Duodenal mucosa (tissue), 2 donors: Measurements from ENCODE around the gene ASXL3.

Source experiments
- H3K27ac ChIP-seq: one replicate; pipeline ENCODE4 v1.7.0; 2013; ENCODE audit warnings: low read depth, low read length
- H3K27me3 ChIP-seq, 2 donors: one replicate each; pipeline ENCODE4 v1.7.0; 2013; ENCODE audit warnings: low read length in 2 of 2, control low read depth in 1 of 2; ENCODE audit not compliant: insufficient read depth in 2 of 2, control insufficient read depth in 1 of 2
- H3K36me3 ChIP-seq, 2 donors: one replicate each; pipeline ENCODE4 v1.7.0; 2013; ENCODE audit warnings: low read length in 2 of 2, control low read depth in 1 of 2; ENCODE audit not compliant: insufficient read depth in 2 of 2, control insufficient read depth in 1 of 2
- H3K4me1 ChIP-seq, 2 donors: one replicate each; pipeline ENCODE4 v1.7.0; 2013; ENCODE audit warnings: low read length in 2 of 2, control low read depth in 1 of 2; ENCODE audit not compliant: insufficient read depth in 2 of 2, control insufficient read depth in 1 of 2
- H3K4me3 ChIP-seq, 2 donors: one replicate each; pipeline ENCODE4 v1.7.0; 2013; ENCODE audit warnings: low read length in 2 of 2, low read depth in 1 of 2
- H3K9ac ChIP-seq, 2 donors: one replicate each; pipeline ENCODE4 v1.7.0; 2013; ENCODE audit warnings: low read length in 2 of 2, low read depth in 1 of 2
- H3K9me3 ChIP-seq, 2 donors: one replicate each; pipeline ENCODE4 v1.7.0; 2013; ENCODE audit warnings: low read length in 2 of 2, control low read depth in 1 of 2; ENCODE audit not compliant: control insufficient read depth in 1 of 2

Gene ASXL3

GRCh38 chr18:33653231-33653630 lies 75.2 kb downstream of the ASXL3 start:
- Histone ChIP-seq H3K9me3 (no peaks in the 10 kb centered on the region), H3K9ac (no peak overlapping the region), H3K27ac (no peak overlapping the region), H3K27me3 (no peaks in the 10 kb centered on the region), H3K4me3 (no peak overlapping the region), H3K36me3 (no peaks in the 10 kb centered on the region), H3K4me1 (no peaks in the 10 kb centered on the region)

GRCh38 chr18:33656889-33657448 lies 79.0 kb downstream of the ASXL3 start:
- Histone ChIP-seq H3K27me3 (no peaks in the 10 kb centered on the region), H3K27ac (no peak overlapping the region), H3K4me1 (no peaks in the 10 kb centered on the region), H3K9ac (no peak overlapping the region), H3K4me3 (no peak overlapping the region), H3K9me3 (no peaks in the 10 kb centered on the region), H3K36me3 (no peaks in the 10 kb centered on the region)

DNA sequence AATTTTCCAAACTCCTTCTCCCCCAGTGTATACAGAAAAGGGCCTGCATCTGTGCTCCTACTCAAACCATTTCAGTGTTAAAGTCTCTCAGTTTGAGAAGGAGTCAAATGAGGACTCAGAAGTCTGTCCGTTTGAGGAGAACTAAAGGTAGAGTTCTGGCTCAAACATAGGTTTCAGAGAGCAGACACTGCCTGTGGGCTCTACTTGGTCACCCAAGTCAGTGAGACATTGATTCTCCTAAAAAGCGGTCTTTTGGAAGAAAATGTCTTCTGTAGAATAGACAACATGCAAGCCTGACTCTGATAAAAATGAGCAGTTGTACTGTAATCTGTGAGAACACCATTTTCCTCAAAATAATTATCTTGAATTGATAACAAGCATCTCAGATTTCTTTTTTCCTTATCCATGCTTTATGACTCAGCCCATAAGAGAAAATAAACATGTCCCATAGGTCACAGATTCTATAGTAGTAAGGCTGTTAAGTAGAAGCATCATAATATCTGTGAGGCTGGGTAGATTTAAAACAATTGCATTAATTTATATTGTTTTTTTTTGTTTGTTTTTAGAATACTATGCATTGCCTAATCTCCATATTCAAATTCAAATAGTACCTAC lies 82.8 kb downstream of the ASXL3 start:
- H3K27me3 ChIP-seq: no peaks in the 10 kb centered on the region
- H3K9ac ChIP-seq: no peak overlapping the region
- no peaks in the 10 kb centered on the region for H3K9me3 ChIP-seq

GRCh38 chr18:33664241-33664874 lies 86.3 kb downstream of the ASXL3 start:
- no peaks in the 10 kb centered on the region for H3K4me1 ChIP-seq
- no peaks in the 10 kb centered on the region for H3K9me3 ChIP-seq
- H3K27ac ChIP-seq: no peak overlapping the region
- no peak overlapping the region for H3K9ac ChIP-seq
- no peaks in the 10 kb centered on the region for H3K36me3 ChIP-seq
- no peak overlapping the region for H3K4me3 ChIP-seq
- no peaks in the 10 kb centered on the region for H3K27me3 ChIP-seq

More for the DNA sequence above, 82.8 kb downstream of the ASXL3 start:
- H3K27ac ChIP-seq: no peak overlapping the region
- no peaks in the 10 kb centered on the region for H3K4me1 ChIP-seq
- H3K36me3 ChIP-seq: no peaks in the 10 kb centered on the region
- H3K4me3 ChIP-seq: no peak overlapping the region

- Histone ChIP-seq H3K9me3 (no peaks in the 10 kb centered on the region), H3K4me3 (no peak overlapping the region), H3K9ac (no peak overlapping the region), H3K36me3 (no peaks in the 10 kb centered on the region), H3K27me3 (no peaks in the 10 kb centered on the region), H3K27ac (no peak overlapping the region), H3K4me1 (no peaks in the 10 kb centered on the region)
These were observed 87.2 kb downstream of the ASXL3 start for GRCh38 chr18:33665187-33665586.

DNA sequence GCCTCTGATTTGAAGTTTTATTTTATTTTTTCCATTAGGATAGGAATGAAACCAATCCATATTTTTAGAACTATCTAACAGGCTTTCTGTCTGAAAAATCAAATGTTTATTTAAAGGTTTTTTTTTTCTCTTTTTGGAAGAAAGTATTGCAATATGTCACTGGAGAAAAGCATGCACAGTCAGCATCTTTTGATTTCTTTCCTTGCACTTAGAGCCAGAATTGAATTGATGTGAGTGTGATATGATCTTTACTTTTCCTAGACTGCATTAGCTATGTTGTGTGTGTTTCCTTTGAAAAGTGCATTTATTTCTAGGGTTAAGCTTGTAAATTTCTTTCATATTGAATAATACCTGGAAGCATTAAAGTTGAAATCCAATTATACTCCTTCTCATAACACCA lies 87.6 kb downstream of the ASXL3 start:
- no peaks in the 10 kb centered on the region for H3K27me3 ChIP-seq
- no peaks in the 10 kb centered on the region for H3K9me3 ChIP-seq
- H3K4me1 ChIP-seq: no peaks in the 10 kb centered on the region
- H3K36me3 ChIP-seq: no peaks in the 10 kb centered on the region
- H3K27ac ChIP-seq: no peak overlapping the region
- no peak overlapping the region for H3K9ac ChIP-seq
- no peak overlapping the region for H3K4me3 ChIP-seq

DNA sequence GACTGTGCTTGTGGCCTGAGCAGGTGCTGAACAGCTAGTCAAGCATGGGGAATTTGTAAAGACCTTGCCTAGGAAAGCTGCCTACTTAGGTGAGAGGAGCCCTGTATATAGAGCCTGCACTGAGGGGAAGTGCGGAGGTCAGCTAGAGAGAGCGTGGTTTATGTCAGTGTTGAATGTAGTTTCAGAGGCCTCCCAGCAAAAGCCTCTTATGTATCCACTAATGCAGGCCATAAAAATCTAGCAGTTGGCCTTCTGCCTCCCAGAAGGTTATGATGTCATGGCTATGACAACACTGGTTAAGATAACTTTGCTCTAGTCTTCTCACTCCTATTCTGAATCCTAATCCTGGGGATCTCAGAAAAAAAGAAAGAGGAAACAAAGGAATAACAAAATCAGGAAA lies 88.9 kb downstream of the ASXL3 start:
- Histone ChIP-seq H3K27me3 (no peaks in the 10 kb centered on the region), H3K27ac (no peak overlapping the region), H3K9ac (no peak overlapping the region), H3K4me3 (no peak overlapping the region), H3K9me3 (no peaks in the 10 kb centered on the region), H3K4me1 (no peaks in the 10 kb centered on the region), H3K36me3 (no peaks in the 10 kb centered on the region)

- H3K27me3 ChIP-seq: no peaks in the 10 kb centered on the region
- H3K4me1 ChIP-seq: no peaks in the 10 kb centered on the region
- H3K9me3 ChIP-seq: no peaks in the 10 kb centered on the region
- H3K4me3 ChIP-seq: no peak overlapping the region
- H3K36me3 ChIP-seq: no peaks in the 10 kb centered on the region
- no peak overlapping the region for H3K9ac ChIP-seq
- no peak overlapping the region for H3K27ac ChIP-seq
These were observed 91.6 kb downstream of the ASXL3 start for GRCh38 chr18:33669589-33669988.

GRCh38 chr18:33670029-33670428 lies 92.0 kb downstream of the ASXL3 start:
- Histone ChIP-seq H3K36me3 (no peaks in the 10 kb centered on the region), H3K27me3 (no peaks in the 10 kb centered on the region), H3K27ac (no peak overlapping the region), H3K4me3 (no peak overlapping the region), H3K9me3 (no peaks in the 10 kb centered on the region), H3K4me1 (no peaks in the 10 kb centered on the region), H3K9ac (no peak overlapping the region)

DNA sequence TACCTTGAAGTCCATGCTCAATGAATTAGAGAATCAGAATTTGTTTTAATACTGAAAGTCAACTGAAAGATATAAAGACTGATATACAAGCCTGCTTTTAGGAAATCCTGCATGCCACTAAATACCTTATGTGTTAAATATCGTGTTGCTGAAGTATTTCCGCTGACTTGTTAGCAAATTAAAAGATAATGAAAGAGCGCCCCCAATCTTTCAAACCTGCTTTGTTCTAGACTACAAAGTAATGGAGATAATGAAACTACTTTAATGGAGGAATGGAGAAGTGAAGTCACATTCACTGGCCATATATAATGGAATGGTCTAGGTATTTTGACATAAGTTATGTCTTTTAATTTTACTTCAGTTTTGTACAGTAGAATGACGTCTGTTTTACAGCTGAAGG lies 95.7 kb downstream of the ASXL3 start:
- Histone ChIP-seq H3K27me3 (no peaks in the 10 kb centered on the region), H3K9me3 (no peaks in the 10 kb centered on the region), H3K9ac (no peak overlapping the region), H3K27ac (no peak overlapping the region), H3K4me1 (peaks cover 0 to 3% of the 10 kb centered on the region in 2 donors), H3K36me3 (no peaks in the 10 kb centered on the region), H3K4me3 (no peak overlapping the region)
